Activated naive CD8-positive, alpha-beta T cell (primary cell): ENCODE data around the gene LCN15.
"Not testable (repeated sequence)": the region's sequence is repeated elsewhere in the genome, so short reads cannot be mapped to it uniquely, and the experiment has no call there.

Source experiments
- H3K27ac Mint-ChIP-seq: one replicate; pipeline ENCODE4 v1.8.0; 2021; ENCODE audit warnings: mixed read lengths
- H3K27me3 Mint-ChIP-seq: one replicate; pipeline ENCODE4 v1.8.0; 2021; ENCODE audit warnings: mixed read lengths
- H3K36me3 Mint-ChIP-seq: one replicate; pipeline ENCODE4 v1.8.0; 2021; ENCODE audit warnings: mixed read lengths
- H3K4me1 Mint-ChIP-seq: one replicate; pipeline ENCODE4 v1.8.0; 2021; ENCODE audit warnings: low read depth, mixed read lengths
- H3K4me3 Mint-ChIP-seq: one replicate; pipeline ENCODE4 v1.8.0; 2021; ENCODE audit warnings: mild to moderate bottlenecking, mixed read lengths
- H3K9me3 Mint-ChIP-seq: one replicate; pipeline ENCODE4 v1.8.0; 2021; ENCODE audit warnings: low read depth, mixed read lengths

The LCN15 gene

DNA sequence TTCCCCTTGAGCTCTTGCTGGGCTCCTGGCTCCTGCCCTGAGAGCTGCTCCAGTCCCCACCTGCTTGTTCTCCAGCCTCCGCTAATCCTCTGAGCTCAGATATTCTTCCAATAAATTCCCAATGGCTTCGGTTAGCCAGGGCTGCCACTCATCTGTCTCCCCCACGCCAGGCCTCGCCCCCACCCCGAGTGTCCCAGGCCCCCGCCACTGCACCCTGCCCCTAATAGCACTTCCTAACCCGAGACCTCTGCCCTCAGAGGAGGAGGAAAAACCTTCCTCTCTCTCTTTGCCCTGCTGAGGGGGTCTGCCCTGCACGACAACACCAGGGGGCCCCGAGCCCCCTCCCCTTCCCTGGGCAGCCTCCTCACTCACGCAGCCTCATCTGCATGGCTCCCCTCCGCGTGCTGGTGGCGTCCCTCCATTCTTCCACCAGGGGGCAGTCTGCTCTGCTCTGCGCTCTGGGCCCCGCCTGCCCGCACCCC, 5.4 kb upstream of the LCN15 start:
- Mint-ChIP-seq H3K9me3 (no peaks in the 10 kb centered on the region), H3K36me3 (peaks cover 2% of the 10 kb centered on the region), H3K27me3 (peaks cover 2% of the 10 kb centered on the region), H3K4me3 (no peak overlapping the region), H3K4me1 (peaks cover 9% of the 10 kb centered on the region), H3K27ac (no peak overlapping the region)

DNA sequence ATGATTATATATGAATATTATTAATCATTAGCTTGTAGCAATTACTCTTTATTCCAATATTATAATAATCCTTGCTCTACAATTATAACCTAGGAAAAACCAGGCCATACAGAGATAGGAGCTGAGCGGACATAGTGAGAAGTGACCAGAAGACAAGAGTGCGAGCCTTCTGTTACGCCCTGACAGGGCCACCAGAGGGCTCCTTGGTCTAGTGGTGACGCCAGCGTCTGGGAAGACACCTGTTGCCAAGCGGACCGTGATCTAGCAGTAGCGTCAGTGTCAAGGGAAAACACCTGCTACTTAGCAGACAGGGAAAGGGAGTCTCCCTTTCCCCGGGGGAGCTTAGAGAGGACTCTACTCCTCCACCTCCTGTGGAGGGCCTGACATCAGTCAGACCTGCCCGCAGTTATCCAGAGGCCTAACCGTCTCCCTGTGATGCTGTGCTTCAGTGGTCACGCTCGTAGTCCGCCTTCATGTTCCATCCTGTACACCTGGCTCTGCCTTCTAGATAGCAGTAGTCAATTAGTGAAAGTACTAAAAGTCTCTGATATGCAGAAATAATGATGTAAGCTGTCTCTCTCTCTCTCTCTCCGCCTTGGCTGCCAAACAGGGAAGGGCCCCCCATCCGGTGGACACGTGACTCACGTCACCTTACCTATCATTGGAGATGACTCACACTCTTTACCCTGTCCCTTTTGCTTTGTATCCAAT, 2.2 kb upstream of the LCN15 start:
- H3K27me3 Mint-ChIP-seq, H3K9me3 Mint-ChIP-seq, H3K4me1 Mint-ChIP-seq, H3K36me3 Mint-ChIP-seq: not testable (repeated sequence)
- peak overlapping the region; percentile 2 for H3K4me3 Mint-ChIP-seq
- peak overlapping the region; percentile 23 for H3K27ac Mint-ChIP-seq

DNA sequence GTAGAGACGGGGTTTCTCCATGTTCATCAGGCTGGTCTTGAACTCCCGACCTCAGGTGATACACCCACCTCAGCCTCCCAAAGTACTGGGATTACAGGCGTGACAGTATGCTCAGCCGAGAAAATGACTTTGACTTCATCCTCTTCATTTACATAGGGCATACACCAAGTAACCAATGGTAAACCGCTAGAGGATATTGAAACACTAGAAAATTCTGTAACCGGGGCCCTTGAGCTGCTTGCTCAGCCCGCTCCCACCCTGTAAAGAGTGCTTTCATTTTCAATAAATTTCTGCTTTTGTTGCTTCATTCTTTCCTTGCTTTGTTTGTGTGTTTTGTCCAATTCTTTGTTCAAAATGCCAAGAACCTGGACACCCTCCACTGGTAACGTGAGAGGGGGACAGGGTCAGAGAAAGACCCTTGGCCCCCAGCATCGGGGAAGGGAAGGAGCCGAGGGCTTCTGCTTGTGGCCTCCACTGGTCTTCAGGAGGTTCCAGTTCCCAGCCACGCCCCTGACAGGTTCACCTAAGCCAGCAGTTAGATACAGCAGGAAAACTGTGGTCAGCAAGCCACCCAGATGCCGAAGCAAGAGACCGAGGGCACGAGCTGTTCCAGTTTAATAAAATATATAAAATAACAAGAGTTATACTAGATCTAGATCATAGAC, 1.6 kb upstream of the LCN15 start:
- not testable (repeated sequence) for H3K27ac Mint-ChIP-seq, H3K4me1 Mint-ChIP-seq, H3K36me3 Mint-ChIP-seq, H3K27me3 Mint-ChIP-seq, H3K9me3 Mint-ChIP-seq, H3K4me3 Mint-ChIP-seq

DNA sequence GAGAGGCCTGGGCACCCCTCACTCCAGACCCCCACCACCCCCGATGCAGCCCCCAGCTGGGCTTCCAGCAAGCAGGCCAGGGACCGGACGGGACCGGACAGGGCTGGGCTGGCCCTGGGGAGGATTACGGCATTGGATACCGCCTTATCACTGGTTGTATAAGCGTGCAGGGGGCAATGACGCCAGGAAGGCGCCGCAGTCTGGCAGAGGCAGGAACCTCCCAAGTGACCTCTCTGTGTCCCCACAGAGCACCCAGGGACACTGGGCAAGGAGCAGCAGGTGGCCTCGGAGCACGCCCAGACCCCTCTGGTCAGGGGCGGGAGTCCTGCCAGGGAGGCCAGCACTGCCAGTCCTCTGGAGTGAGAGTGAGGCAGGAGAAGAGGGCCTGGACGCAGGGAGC, 723 bp upstream of the LCN15 start:
- Mint-ChIP-seq H3K4me1 (peaks cover 6% of the 10 kb centered on the region), H3K27ac (no peak overlapping the region), H3K4me3 (no peak overlapping the region), H3K27me3 (peaks cover 2% of the 10 kb centered on the region), H3K9me3 (no peaks in the 10 kb centered on the region), H3K36me3 (no peaks in the 10 kb centered on the region)

DNA sequence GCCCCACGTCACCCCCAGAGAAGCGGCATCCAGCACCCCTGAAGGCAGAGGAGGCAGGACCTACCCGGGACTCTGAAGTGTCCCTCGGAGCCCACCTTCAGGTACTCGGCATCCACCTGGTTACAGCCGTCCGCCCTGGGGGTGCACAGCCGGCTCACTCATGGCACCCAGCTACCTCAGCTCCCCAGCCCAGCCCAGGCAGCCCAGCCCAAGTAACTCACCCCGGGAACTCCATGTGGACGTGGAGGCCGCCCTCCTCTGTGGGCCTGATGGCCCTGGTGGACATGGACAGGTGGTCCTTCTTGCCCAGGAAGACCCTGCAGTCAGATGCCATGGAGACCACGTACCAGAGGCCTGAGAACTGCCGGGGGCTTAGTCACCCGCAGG, 676 bp downstream of the LCN15 start:
- no peak overlapping the region for H3K4me3 Mint-ChIP-seq

DNA sequence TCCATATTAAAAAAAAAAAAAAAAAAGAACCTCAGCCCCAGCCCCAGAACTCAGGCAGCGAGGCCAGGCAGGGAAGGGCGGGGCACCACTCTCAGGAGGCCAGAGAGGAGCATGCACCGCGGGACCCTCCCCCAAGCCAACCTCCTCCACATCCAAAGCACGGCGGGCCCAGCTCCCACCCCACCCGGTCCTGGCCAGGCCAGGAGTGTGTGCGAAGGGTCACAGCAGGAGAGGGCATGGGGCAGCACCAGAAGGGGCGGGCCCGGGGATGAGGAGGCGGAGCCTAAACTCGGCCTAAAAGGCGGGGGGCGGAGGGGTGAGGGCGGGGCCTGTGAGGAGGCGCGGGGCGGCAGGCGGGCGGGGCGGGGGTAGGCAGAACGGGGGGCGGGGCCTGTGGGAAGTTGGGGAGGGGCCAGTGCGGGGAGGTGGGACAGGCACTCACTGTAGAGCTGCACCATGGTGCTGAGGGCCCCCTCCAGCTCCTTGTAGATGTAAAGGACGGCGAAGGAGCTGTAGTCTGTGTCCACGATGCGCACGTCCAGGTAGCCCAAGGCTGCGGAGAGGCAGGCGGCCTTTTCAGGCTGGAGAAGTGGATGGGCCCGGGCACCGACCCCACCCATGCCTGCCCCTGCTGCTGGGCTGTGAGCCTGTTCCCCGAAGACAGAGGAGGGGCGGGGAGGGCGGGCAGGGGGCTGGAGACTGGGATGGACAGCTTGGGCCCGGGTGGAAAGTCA, 1.2 kb downstream of the LCN15 start:
- Mint-ChIP-seq H3K36me3 (no peaks in the 10 kb centered on the region), H3K4me3 (no peak overlapping the region), H3K4me1 (peaks cover 5% of the 10 kb centered on the region), H3K9me3 (no peaks in the 10 kb centered on the region), H3K27ac (no peak overlapping the region), H3K27me3 (peaks cover 2% of the 10 kb centered on the region)

More for the DNA sequence above, 676 bp downstream of the LCN15 start:
- no peak overlapping the region for H3K27ac Mint-ChIP-seq
- peaks cover 5% of the 10 kb centered on the region for H3K4me1 Mint-ChIP-seq
- no peaks in the 10 kb centered on the region for H3K36me3 Mint-ChIP-seq
- peaks cover 2% of the 10 kb centered on the region for H3K27me3 Mint-ChIP-seq
- H3K9me3 Mint-ChIP-seq, result no peaks in the 10 kb centered on the region

DNA sequence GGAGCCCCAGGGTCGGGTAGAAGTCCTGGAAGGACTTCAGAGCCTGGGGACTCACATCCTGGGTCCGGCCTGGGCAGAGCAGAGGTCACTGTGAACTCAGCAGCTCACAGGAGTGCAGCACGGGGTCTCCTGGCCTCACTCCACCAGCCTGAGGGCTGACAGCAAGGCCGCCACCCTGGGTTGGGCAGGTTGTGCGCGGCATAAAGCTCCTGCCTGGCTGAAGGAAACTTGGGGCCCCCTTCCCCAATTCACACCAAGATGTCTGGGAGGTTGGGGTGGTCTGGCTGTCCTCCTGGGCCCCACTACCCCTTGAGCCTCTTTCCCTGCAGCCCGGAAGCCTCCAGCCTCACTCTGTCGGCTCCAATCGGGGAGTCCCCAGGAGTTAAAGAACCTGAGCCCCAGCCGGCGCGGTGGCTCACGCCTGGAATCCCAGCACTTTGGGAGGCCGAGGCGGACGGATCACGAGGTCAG, 2.1 kb downstream of the LCN15 start:
- Mint-ChIP-seq H3K36me3 (no peaks in the 10 kb centered on the region), H3K9me3 (no peaks in the 10 kb centered on the region), H3K4me1 (peaks cover 5% of the 10 kb centered on the region)

DNA sequence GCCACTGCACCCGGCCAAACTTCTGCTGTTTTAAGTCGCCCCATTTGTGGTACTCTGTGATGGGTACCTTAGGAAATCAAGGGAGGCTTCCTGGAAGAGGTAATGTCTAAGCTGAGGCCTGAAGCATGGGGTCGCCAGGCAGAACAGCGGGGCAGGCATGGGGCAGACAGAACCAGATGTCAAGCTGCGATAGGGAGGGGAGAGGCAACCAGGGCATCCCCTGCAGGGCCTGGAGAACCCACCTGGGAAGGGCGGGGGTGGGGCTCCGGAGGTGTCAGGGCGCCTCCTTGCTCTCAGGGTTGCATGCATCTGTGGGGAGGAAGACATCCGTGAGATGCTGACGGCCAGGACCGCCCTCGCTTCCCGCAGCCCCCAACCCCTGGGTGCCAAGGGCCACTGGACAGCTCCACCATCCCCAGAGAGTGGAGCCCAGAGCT, 2.8 kb downstream of the LCN15 start:
- Mint-ChIP-seq H3K4me1 (no peaks in the 10 kb centered on the region), H3K36me3 (no peaks in the 10 kb centered on the region), H3K27me3 (peaks cover 2% of the 10 kb centered on the region), H3K9me3 (no peaks in the 10 kb centered on the region), H3K4me3 (no peak overlapping the region), H3K27ac (no peak overlapping the region)

More for the DNA sequence above, 2.1 kb downstream of the LCN15 start:
- no peak overlapping the region for H3K27ac Mint-ChIP-seq
- H3K4me3 Mint-ChIP-seq, result no peak overlapping the region
- peaks cover 2% of the 10 kb centered on the region for H3K27me3 Mint-ChIP-seq

DNA sequence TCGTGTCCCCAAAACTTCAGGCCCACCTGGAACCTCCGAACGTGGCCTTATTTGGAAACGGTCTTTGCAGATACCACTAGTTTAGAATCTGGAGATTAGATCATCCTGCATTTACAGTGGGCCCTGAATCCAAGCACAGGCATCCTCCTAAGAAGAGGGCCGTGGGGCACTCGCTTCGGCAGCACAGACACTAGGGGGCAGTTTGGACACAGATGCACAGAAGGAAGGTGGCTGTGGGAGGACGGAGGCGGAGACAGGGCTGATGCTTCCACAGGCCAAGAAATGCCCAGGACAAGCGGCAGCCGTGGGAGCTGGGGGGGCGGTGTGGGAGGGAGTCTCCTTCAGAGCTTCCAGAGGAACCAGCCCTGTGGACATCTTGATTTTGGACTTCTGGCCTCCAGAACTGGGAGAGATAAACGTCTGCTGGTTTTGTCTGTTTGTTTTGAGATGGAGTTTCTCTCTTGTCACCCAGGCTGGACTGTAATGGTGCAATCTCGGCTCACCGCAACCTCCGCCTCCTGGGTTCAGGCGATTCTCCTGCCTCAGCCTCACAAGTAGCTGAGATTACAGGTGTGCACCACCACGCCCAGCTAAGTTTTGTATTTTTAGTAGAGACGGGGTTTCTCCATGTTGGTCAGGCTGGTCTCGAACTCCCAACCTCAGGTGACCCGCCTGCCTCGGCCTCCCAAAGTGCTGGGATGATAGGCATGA, 3.3 kb downstream of the LCN15 start:
- not testable (repeated sequence) for H3K36me3 Mint-ChIP-seq, H3K27ac Mint-ChIP-seq, H3K27me3 Mint-ChIP-seq, H3K4me1 Mint-ChIP-seq, H3K9me3 Mint-ChIP-seq, H3K4me3 Mint-ChIP-seq

DNA sequence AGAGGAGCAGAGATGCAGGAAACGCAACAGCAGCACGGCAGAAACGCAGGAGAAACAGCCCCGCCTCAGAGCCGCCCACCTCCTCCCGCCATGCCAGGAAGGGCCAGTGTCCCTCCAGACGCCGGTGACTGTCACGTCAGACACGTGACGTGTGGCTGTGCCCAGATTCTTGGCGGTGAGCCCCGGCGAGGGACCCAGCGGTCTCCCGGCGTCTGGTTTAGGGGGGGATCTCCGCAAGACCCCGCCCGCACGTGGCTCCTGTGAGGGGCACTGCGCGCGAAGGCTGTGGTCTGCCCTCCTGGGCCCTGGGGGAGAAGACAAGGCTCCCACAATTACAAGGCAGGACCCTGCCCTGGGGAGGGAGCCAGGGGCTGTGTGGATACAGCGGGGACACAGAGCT, 3.9 kb downstream of the LCN15 start:
- H3K36me3 Mint-ChIP-seq, result no peaks in the 10 kb centered on the region
- H3K27me3 Mint-ChIP-seq, result peaks cover 4% of the 10 kb centered on the region
- H3K4me3 Mint-ChIP-seq, result no peak overlapping the region
- H3K9me3 Mint-ChIP-seq, result no peaks in the 10 kb centered on the region
- H3K27ac Mint-ChIP-seq, result no peak overlapping the region
- H3K4me1 Mint-ChIP-seq, result no peaks in the 10 kb centered on the region

DNA sequence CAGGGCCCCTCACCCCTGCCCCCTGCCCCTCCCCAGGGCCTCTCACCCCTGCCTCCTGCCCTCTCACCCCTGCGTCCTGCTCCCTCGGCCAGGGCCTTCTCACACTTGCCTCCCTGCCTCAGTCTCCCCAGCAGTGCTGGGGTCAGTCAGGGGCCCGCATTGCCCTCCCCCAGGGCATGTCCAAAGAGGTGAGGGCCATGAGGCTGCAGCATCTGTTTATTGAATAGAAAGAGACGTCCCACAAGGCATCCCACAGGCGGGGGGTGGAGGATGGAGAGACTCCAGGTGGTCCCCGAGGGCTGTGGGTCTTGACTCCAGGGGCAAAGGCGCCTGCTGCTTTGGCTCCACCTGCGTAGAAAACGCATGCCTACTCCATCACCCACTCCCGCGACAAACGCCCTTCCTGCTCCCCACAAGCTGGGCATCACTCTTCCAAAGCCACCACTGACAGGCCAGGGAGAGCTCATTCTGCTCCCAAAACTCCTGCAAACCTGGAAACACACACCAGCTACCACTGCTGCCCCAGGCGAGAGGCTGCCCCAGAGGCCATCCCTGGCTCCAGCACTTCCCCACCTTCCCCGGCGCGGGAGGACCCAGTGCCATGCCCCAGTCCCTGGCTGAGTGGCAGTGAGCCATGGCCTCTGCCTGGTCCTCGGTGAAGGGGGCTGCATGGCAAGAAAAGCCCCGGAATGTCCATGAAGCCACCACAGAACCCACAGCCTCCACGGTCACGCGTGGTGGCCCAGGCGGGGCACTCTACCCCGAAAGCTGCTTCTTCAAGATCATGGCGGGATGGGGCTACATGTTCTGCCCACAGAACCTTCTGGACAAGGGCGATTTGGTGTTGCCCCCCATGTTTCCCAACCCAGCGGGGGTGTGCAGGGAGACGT, 4.6 kb downstream of the LCN15 start:
- no peaks in the 10 kb centered on the region for H3K36me3 Mint-ChIP-seq
- H3K4me3 Mint-ChIP-seq, result no peak overlapping the region
- H3K4me1 Mint-ChIP-seq, result no peaks in the 10 kb centered on the region
- H3K27ac Mint-ChIP-seq, result no peak overlapping the region
- H3K9me3 Mint-ChIP-seq, result no peaks in the 10 kb centered on the region
- H3K27me3 Mint-ChIP-seq, result peaks cover 4% of the 10 kb centered on the region

DNA sequence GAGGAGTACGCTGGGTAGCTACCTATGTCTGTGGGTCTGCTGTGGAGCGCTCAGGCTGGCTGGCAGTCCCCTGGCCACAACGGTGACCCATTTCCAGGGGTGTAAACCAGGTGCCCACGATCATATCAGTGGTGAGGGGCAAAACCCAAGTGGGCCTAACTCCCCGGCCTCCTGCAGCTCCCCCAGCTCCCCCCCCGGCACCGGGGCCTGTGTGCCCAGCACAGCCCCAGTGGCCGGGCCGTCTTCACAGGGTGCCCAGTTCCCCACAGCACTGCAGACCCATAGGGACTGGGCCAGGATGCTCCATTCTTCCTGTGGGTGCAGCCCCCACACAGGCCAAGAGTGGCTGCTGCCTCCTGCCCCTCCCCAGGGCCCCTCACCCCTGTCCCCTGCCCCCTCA, 5.3 kb downstream of the LCN15 start:
- H3K4me1 Mint-ChIP-seq, result no peaks in the 10 kb centered on the region
- H3K27me3 Mint-ChIP-seq, result peaks cover 4% of the 10 kb centered on the region
- no peaks in the 10 kb centered on the region for H3K9me3 Mint-ChIP-seq
- H3K27ac Mint-ChIP-seq, result no peak overlapping the region
- no peaks in the 10 kb centered on the region for H3K36me3 Mint-ChIP-seq
- H3K4me3 Mint-ChIP-seq, result no peak overlapping the region

DNA sequence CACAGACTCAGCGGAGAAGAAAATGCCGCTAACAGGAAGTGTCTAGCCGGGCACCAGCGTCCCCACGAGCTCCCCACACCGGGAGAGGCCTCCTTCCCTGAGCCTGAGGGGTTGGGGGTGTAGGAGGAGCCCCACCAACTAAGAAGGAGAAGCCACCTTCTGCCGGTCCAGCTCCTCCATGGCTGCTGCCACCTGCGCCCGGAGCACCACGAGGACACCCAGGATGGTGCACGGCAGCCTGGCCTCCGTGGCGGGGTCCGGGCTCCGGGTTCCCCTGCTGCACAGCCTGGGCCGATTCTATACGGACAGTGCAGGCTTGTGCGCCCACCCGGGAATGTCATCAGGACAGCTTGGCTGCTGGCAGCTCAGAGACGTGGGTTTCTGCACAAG, 6.6 kb downstream of the LCN15 start:
- Mint-ChIP-seq H3K27me3 (peaks cover 4% of the 10 kb centered on the region), H3K9me3 (peaks cover 2% of the 10 kb centered on the region), H3K4me3 (no peak overlapping the region), H3K27ac (no peak overlapping the region), H3K4me1 (no peaks in the 10 kb centered on the region), H3K36me3 (no peaks in the 10 kb centered on the region)

DNA sequence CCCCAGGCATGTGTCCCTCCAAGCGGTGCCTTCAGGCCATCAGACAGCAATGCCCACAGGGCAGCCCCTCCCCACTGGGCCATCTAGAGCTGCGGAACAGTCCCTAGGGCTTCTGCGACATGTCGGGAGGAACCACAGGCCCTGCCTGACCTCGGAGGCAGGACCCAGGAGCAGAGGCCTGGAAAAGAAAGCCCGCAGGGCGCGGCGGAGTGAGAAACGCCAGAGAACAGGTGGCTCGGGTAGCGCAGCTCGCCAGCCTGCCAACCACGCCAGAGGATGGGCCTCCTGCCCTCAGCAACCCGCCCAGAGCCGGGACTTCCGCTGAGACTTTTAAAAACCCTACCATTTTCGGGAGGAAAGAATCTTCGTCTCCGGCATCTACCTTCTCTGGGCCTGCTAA, 7.0 kb downstream of the LCN15 start:
- Mint-ChIP-seq H3K4me1 (no peaks in the 10 kb centered on the region), H3K9me3 (peaks cover 6% of the 10 kb centered on the region), H3K4me3 (no peak overlapping the region), H3K27ac (no peak overlapping the region), H3K27me3 (peaks cover 5% of the 10 kb centered on the region), H3K36me3 (peaks cover 4% of the 10 kb centered on the region)
